Sigmoid colon (tissue), 7 donors: ENCODE measurements around the gene SLC1A3. TPM values are rescaled to one million over a fixed set of nuclear protein-coding genes. Genes with fewer than 3 reads are reported as not detected.
"Not testable (repeated sequence)": the region's sequence is repeated elsewhere in the genome, so short reads cannot be mapped to it uniquely, and the experiment has no call there.

Source experiments
- DNase-seq: peaks from one replicate; pipeline ENCODE4 v3.0.0-alpha.2; 2019
- H3K27ac ChIP-seq, 4 donors: fragments of 200-600 bp; sonication (generic); one replicate each; pipeline ENCODE4 v1.5.1; 2016 to 2019; ENCODE audit warnings: mild to moderate bottlenecking in 1 of 4
- H3K27me3 ChIP-seq, 3 donors: fragments of 200-600 bp; sonication (generic); one replicate each; pipeline ENCODE4 v1.5.1; 2019; ENCODE audit warnings: mild to moderate bottlenecking in 1 of 3
- H3K36me3 ChIP-seq, 4 donors: fragments of 200-600 bp; sonication (generic); one replicate each; pipeline ENCODE4 v1.5.1; 2016 to 2019
- H3K4me1 ChIP-seq, 4 donors: fragments of 200-600 bp; sonication (generic); one replicate each; pipeline ENCODE4 v1.5.1; 2017 to 2019
- H3K4me3 ChIP-seq, 4 donors: fragments of 200-600 bp; sonication (generic); one replicate each; pipeline ENCODE4 v1.5.1; 2017 to 2019; ENCODE audit warnings: mild to moderate bottlenecking in 2 of 4, moderate library complexity in 1 of 4
- H3K9me3 ChIP-seq, 4 donors: fragments of 200-600 bp in 3 of 4; sonication (generic) in 3 of 4; one replicate each; pipeline versions ENCODE4 v1.5.1 to v1.6.1; 2013 to 2019
- EP300 ChIP-seq, 4 donors: sonication (generic); formaldehyde crosslinking; IDR thresholded peaks; one replicate each; pipeline ENCODE4 v1.6.1; 2017; ENCODE audit warnings: antibody characterized with exemption in 4 of 4
- POLR2A ChIP-seq, 2 donors: fragments of 450-650 bp; IDR thresholded peaks; one replicate each; pipeline ENCODE4 v1.6.1; 2016; ENCODE audit warnings: antibody characterized with exemption in 2 of 2, mild to moderate bottlenecking in 2 of 2, moderate library complexity in 2 of 2
- POLR2AphosphoS5 ChIP-seq, 4 donors: sonication (generic); formaldehyde crosslinking; IDR thresholded peaks; one replicate each; pipeline ENCODE4 v1.6.1; 2017; ENCODE audit warnings: antibody characterized with exemption in 4 of 4
- WGBS, 2 donors: extraction: QIAGEN DNeasy Blood & Tissue Kit; methylation state at CpG; one replicate each; pipeline ENCODE4 v1.1.7; 2013; 5-methylcytosine and 5-hydroxymethylcytosine counted together
- intact Hi-C: fragments of 100-400 bp; cut with DNase I; formaldehyde crosslinking; loops from one replicate; pipeline ENCODE4 v1.15.1; 2023
- polyA plus RNA-seq, 3 donors: library from polyadenylated mRNA; stranded (reverse); fragments of 200-250 nt; gene quantifications; one replicate each; pipeline ENCODE4 v1.2.3, GENCODE V29; 2013
- total RNA-seq, 4 donors: library from RNA; depleted of rRNA; stranded (reverse); fragments of >200 nt; gene quantifications; one replicate each; pipeline ENCODE4 v1.1.0, GENCODE V29; 2016
- TF ChIP-seq, protein P1 (sequence below), 4 experiments: fragments of 450-650 bp in 3 of 4; fragments of 200-600 bp in 1 of 4; IDR thresholded peaks; one replicate each; pipeline ENCODE4 v1.5.1; 2016 to 2019; ENCODE audit warnings: antibody characterized with exemption in 4 of 4, mild to moderate bottlenecking in 3 of 4, moderate library complexity in 2 of 4
- donor health status: healthy with polysubstance abuse.
- donor health status: Bipolar disorder and iron deficiency.
- donor health status: healthy.

Gene SLC1A3
- total and polyA plus RNA-seq, 7 donors, result 1.8 to 23.6 (median 16.8) TPM

DNA sequence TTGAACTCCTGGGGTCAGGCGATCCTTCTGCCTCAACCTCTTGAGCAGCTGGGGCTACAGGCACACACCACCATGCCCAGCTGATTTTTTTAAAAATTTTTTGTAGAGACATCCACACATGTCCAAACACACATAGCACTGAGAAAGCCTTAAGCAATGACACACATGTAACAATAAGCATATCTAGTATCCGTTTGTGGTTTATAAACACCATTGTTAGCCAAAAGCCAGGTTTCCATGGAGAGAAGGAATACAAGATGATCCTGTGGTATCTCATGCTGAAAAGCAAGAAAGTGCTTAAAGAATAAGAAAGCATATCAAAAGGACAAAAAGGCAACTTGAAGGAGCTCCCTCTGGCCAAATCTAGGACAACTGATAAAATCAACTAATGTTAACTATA, 29.7 kb upstream of the SLC1A3 start:
- no peak for DNase-seq
- Histone ChIP-seq H3K27ac (no peak overlapping the region), H3K9me3 (no peaks in the 10 kb centered on the region), H3K27me3 (no peaks in the 10 kb centered on the region), H3K4me1 (no peaks in the 10 kb centered on the region), H3K36me3 (no peaks in the 10 kb centered on the region), H3K4me3 (no peak overlapping the region)
- 65 to 89% methylated on average over 2 of the region's 2 CpGs for WGBS, 2 donors
- intact Hi-C loops, result no loop called here
- TF ChIP-seq, protein P1, sequence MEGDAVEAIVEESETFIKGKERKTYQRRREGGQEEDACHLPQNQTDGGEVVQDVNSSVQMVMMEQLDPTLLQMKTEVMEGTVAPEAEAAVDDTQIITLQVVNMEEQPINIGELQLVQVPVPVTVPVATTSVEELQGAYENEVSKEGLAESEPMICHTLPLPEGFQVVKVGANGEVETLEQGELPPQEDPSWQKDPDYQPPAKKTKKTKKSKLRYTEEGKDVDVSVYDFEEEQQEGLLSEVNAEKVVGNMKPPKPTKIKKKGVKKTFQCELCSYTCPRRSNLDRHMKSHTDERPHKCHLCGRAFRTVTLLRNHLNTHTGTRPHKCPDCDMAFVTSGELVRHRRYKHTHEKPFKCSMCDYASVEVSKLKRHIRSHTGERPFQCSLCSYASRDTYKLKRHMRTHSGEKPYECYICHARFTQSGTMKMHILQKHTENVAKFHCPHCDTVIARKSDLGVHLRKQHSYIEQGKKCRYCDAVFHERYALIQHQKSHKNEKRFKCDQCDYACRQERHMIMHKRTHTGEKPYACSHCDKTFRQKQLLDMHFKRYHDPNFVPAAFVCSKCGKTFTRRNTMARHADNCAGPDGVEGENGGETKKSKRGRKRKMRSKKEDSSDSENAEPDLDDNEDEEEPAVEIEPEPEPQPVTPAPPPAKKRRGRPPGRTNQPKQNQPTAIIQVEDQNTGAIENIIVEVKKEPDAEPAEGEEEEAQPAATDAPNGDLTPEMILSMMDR (IDR thresholded peaks at IDR 0.05), result no peak
- TF ChIP-seq POLR2AphosphoS5 (IDR thresholded peaks at IDR 0.05), result no peak
- TF ChIP-seq EP300 (IDR thresholded peaks at IDR 0.05), result no peak
- no peak for TF ChIP-seq POLR2A (IDR thresholded peaks at IDR 0.05)

DNA sequence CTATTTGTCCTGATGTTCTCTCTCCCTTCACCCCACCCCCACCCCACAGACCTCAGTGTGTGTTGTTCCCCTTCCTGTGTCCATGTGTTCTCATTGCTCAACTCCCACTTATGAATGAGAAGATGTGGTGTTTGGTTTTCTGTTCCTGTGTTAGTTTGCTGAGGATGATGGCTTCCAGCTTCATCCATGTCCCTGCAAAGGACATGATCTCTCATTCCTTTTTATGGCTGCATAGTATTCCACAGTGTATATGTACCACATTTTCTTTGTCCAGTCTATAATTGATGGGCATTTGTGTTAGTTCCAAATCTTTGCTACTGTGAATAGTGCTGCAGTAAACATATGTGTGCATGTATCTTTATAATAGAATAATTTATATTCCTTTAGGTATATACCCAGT, 26.5 kb upstream of the SLC1A3 start:
- DNase-seq, intact Hi-C loops, H3K27ac ChIP-seq, H3K9me3 ChIP-seq, H3K27me3 ChIP-seq, H3K4me3 ChIP-seq, H3K36me3 ChIP-seq, H3K4me1 ChIP-seq: not testable (repeated sequence)

DNA sequence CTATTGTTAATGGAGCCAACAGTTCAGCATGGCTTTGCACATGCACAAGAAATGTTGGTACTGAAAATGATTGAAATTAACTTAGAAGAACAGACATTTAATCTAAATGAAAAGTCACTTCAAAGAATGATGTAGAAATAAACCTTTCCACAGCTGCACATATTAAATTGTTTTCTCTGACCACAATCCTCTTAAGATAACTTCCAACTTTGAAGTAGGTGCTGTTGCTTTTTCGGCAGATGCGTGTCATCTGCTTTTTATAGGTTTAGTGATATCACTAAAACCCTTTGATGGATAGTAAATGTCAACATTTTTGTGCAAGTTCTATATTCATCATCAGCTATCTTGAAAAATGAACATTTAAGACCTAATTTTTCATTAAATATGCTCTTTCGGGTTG, 25.3 kb upstream of the SLC1A3 start:
- no peak overlapping the region for H3K4me3 ChIP-seq
- H3K9me3 ChIP-seq, result no peaks in the 10 kb centered on the region
- H3K4me1 ChIP-seq, result no peaks in the 10 kb centered on the region
- H3K36me3 ChIP-seq, result no peaks in the 10 kb centered on the region
- H3K27ac ChIP-seq, result no peak overlapping the region
- WGBS, 2 donors, result 59 to 61% methylated on average over 3 of the region's 3 CpGs
- TF ChIP-seq, protein P1 (IDR thresholded peaks at IDR 0.05), result no peak
- no peak for TF ChIP-seq POLR2A (IDR thresholded peaks at IDR 0.05)
- intact Hi-C loops, result no loop called here
- no peaks in the 10 kb centered on the region for H3K27me3 ChIP-seq
- DNase-seq, result no peak

DNA sequence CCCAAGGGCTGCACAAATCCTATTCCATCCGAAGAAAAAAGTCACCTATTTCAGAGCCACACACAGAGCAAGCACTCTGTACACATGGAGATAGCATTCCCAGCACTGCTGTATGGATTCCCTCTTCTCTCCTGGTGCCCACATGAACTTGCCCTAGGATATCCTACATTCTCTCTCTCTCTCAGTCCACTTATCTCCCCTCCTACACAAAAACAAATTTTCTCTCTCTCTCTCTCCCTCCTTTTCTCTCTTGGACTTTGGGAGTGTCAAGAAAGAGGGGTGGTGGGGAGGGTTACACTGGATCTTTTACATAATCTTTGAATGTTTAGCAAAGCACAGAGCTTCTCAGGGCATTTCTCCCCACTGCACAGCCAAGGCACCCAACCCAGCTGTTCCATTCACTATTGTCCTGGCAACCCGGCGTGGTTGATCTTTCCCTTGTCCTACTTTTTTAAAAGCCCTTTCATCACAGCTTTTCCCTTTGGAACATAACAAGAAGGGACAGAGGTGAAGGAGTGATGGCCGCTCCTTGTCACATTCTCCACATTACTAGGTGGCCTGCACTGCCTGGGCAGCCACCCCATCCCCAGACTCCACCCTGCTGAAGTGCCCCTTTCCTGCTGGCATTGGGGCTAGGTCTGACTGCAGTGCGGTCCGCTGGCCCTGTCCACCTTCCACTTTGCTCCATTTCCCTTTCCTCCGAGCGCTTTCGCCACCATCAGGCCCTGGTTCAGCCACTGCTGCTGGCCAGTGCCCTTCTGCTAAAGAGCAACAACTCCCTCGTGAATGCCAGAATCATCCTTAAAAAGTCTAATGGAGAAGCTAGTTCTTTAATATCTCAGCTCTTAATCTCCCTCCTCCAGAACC, 22.2 kb upstream of the SLC1A3 start:
- WGBS, 2 donors, result 80 to 87% methylated on average over 10 of the region's 10 CpGs
- no peak overlapping the region for H3K27ac ChIP-seq
- no peaks in the 10 kb centered on the region for H3K4me1 ChIP-seq
- no peak overlapping the region for H3K4me3 ChIP-seq
- H3K27me3 ChIP-seq, result no peaks in the 10 kb centered on the region
- intact Hi-C loops, result no loop called here
- no peak for DNase-seq
- H3K36me3 ChIP-seq, result no peaks in the 10 kb centered on the region
- TF ChIP-seq POLR2A (IDR thresholded peaks at IDR 0.05), result no peak
- TF ChIP-seq POLR2AphosphoS5 (IDR thresholded peaks at IDR 0.05), result no peak
- TF ChIP-seq, protein P1 (IDR thresholded peaks at IDR 0.05), result no peak
- no peak for TF ChIP-seq EP300 (IDR thresholded peaks at IDR 0.05)
- H3K9me3 ChIP-seq, result no peaks in the 10 kb centered on the region

DNA sequence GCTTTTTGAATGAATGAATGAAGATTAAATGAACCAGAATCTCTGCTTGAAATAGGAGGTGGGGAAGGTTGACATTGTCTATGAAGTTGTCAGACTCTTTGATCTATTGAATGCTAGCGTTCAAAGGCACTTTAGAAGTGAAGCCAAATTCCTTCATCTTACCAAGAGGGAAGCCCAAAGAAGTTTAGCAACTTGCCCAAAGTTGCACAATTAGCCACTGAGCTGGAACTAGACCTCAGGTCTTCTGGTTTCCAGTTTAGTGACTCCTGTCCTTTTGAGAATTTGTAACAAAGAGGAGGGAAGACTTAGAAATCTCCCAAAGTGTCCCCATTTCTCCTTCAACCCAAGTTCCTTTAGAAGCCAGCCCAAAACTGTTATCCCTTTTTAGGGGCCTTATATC, 20.7 kb upstream of the SLC1A3 start:
- no peaks in the 10 kb centered on the region for H3K36me3 ChIP-seq
- intact Hi-C loops, result no loop called here
- H3K27ac ChIP-seq, result no peak overlapping the region
- H3K27me3 ChIP-seq, result no peaks in the 10 kb centered on the region
- TF ChIP-seq EP300 (IDR thresholded peaks at IDR 0.05) (no peak), POLR2AphosphoS5 (IDR thresholded peaks at IDR 0.05) (no peak), POLR2A (IDR thresholded peaks at IDR 0.05) (no peak)
- TF ChIP-seq, protein P1 (IDR thresholded peaks at IDR 0.05), result no peak
- 51 to 69% methylated on average over 1 of the region's 1 CpG for WGBS, 2 donors
- DNase-seq, result no peak
- no peaks in the 10 kb centered on the region for H3K9me3 ChIP-seq
- no peaks in the 10 kb centered on the region for H3K4me1 ChIP-seq
- no peak overlapping the region for H3K4me3 ChIP-seq
